Neural cell (in vitro differentiated cells): ENCODE measurements around the gene WFDC10A. TPM values are rescaled to one million over a fixed set of nuclear protein-coding genes. Genes with fewer than 3 reads are reported as not detected.
"Not testable (repeated sequence)": the region's sequence is repeated elsewhere in the genome, so short reads cannot be mapped to it uniquely, and the experiment has no call there.

Experiments used
- H2AFZ ChIP-seq: fragments of 200-600, 300-800 bp; sonication (generic), shearing (Covaris generic); 2 replicates; pipeline ENCODE4 v1.6.0; 2014; ENCODE audit warnings: low read depth, mild to moderate bottlenecking, antibody characterized with exemption, low read length, moderate library complexity
- H3F3A ChIP-seq: fragments of 200-600 bp; shearing (Covaris generic); 2 replicates; pipeline ENCODE4 v1.6.1; 2016; ENCODE audit warnings: mild to moderate bottlenecking, moderate library complexity, mixed read lengths, antibody characterized with exemption, low read length; ENCODE audit not compliant: insufficient read depth, poor library complexity, severe bottlenecking
- H3K27ac ChIP-seq: fragments of 200-600, 300-800 bp; sonication (generic), shearing (Covaris generic); 2 replicates; pipeline ENCODE4 v1.5.1; 2014; ENCODE audit warnings: mild to moderate bottlenecking, low read length, moderate library complexity
- H3K27me3 ChIP-seq: fragments of 300-800, 200-600 bp; sonication (generic), shearing (Covaris generic); 2 replicates; pipeline ENCODE4 v1.6.0; 2014; ENCODE audit warnings: mild to moderate bottlenecking, low read depth, low read length, moderate library complexity; ENCODE audit not compliant: insufficient read depth
- H3K36me3 ChIP-seq: fragments of 300-800, 200-600 bp; sonication (generic), shearing (Covaris generic); 2 replicates; pipeline ENCODE4 v1.5.1; 2014; ENCODE audit warnings: mild to moderate bottlenecking, antibody characterized with exemption, low read length, moderate library complexity; ENCODE audit not compliant: insufficient read depth
- H3K4me2 ChIP-seq: fragments of 300-800, 200-600 bp; sonication (generic), shearing (Covaris generic); 2 replicates; pipeline ENCODE4 v1.6.0; 2014; ENCODE audit warnings: mild to moderate bottlenecking, low read length
- H3K4me3 ChIP-seq: fragments of 300-800, 200-600 bp; sonication (generic), shearing (Covaris generic); 2 replicates; pipeline ENCODE4 v1.5.1; 2014; ENCODE audit warnings: mild to moderate bottlenecking, low read length, moderate library complexity
- H3K79me2 ChIP-seq: fragments of 200-600 bp; shearing (Covaris generic); replicated peaks from 2 replicates; pipeline ENCODE4 v1.6.0; 2014; ENCODE audit warnings: mild to moderate bottlenecking, low read length, moderate library complexity; ENCODE audit not compliant: insufficient read depth
- H3K9ac ChIP-seq: fragments of 300-800, 200-600 bp; sonication (generic), shearing (Covaris generic); 2 replicates; pipeline ENCODE4 v1.6.1; 2016; ENCODE audit warnings: mild to moderate bottlenecking, low read length, mixed read lengths
- H3K9me2 ChIP-seq: fragments of 200-600 bp; shearing (Covaris generic); 2 replicates; pipeline ENCODE4 v1.6.1; 2016; ENCODE audit warnings: mild to moderate bottlenecking, low read length, mixed read lengths; ENCODE audit not compliant: insufficient read depth
- H3K9me3 ChIP-seq: fragments of 200-600, 300-800 bp; sonication (generic), shearing (Covaris generic); 2 replicates; pipeline ENCODE4 v1.6.1; 2016; ENCODE audit warnings: mild to moderate bottlenecking, mixed run types, low read length, moderate library complexity, mixed read lengths
- H4K20me1 ChIP-seq: fragments of 200-600 bp; shearing (Covaris generic); 2 replicates; pipeline ENCODE4 v1.6.1; 2016; ENCODE audit warnings: mild to moderate bottlenecking, mixed run types; ENCODE audit not compliant: insufficient read depth
- EP300 ChIP-seq: fragments of 450-650 bp; conservative IDR thresholded peaks from 2 replicates; pipeline ENCODE4 v1.6.1; 2014; ENCODE audit warnings: antibody characterized with exemption, mild to moderate bottlenecking, moderate library complexity; ENCODE audit not compliant: poor library complexity, severe bottlenecking
- EZH2 ChIP-seq: fragments of 200-600, 300-800 bp; shearing (Covaris generic), sonication (generic); IDR thresholded peaks from 2 replicates; pipeline ENCODE4 v1.6.1; 2014; ENCODE audit warnings: antibody characterized with exemption, low read length, borderline replicate concordance, mild to moderate bottlenecking; ENCODE audit not compliant: insufficient read depth, poor library complexity, severe bottlenecking
- MXI1 ChIP-seq: fragments of 450-650 bp; conservative IDR thresholded peaks from 2 replicates; pipeline ENCODE4 v1.6.1; 2014; ENCODE audit warnings: antibody characterized with exemption, mild to moderate bottlenecking; ENCODE audit not compliant: poor library complexity, severe bottlenecking
- POLR2AphosphoS5 ChIP-seq: IDR thresholded peaks from 2 replicates; pipeline ENCODE4 v1.6.1; 2012
- RAD21 ChIP-seq: fragments of 450-650 bp; conservative IDR thresholded peaks from 2 replicates; pipeline ENCODE4 v1.6.1; 2014; ENCODE audit warnings: antibody characterized with exemption, mild to moderate bottlenecking, moderate library complexity
- SMC3 ChIP-seq: fragments of 450-650 bp; conservative IDR thresholded peaks from 2 replicates; pipeline ENCODE4 v1.6.1; 2014; ENCODE audit warnings: antibody characterized with exemption, mild to moderate bottlenecking, moderate library complexity; ENCODE audit not compliant: poor library complexity
- TAF1 ChIP-seq: IDR thresholded peaks from 2 replicates; pipeline ENCODE4 v1.6.1; 2012; ENCODE audit warnings: low read depth
- polyA plus RNA-seq: library from polyadenylated mRNA; depleted of rRNA; stranded (reverse); fragments of >200 nt; gene quantifications from 2 replicates; pipeline ENCODE4 v1.2.3, GENCODE V29; 2014
- TF ChIP-seq, protein P1 (sequence below): IDR thresholded peaks from 2 replicates; pipeline ENCODE4 v1.6.1; 2012; ENCODE audit warnings: borderline replicate concordance
- TF ChIP-seq, protein P2 (sequence below): fragments of 450-650 bp; IDR thresholded peaks from 2 replicates; pipeline ENCODE4 v1.5.1; 2014; ENCODE audit warnings: antibody characterized with exemption, mild to moderate bottlenecking, moderate library complexity; ENCODE audit not compliant: poor library complexity, severe bottlenecking

WFDC10A gene
- polyA plus RNA-seq, 1 donor from 2014 or later: not detected

DNA sequence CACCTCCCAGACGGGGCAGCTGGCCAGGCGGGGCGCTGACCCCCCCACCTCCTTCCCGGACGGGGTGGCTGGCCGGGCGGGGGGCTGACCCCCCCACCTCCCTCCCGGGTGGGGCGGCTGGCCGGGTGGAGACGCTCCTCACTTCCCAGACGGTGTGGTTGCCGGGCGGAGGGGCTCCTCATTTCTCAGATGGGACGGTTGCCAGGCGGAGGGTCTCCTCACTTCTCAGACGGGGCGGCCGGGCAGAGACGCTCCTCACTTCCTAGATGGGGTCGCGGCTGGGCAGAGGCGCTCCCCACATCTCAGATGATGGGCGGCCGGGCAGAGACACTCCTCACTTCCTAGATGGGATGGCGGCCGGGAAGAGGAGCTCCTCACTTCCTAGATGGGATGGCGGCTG lies 16.3 kb downstream of the WFDC10A start:
- not testable (repeated sequence) for H3K4me2 ChIP-seq, H3K9me3 ChIP-seq, H3K27ac ChIP-seq, H3K79me2 ChIP-seq, H3F3A ChIP-seq, H3K9ac ChIP-seq, H3K27me3 ChIP-seq, H2AFZ ChIP-seq, H3K9me2 ChIP-seq, H4K20me1 ChIP-seq, H3K36me3 ChIP-seq, H3K4me3 ChIP-seq

DNA sequence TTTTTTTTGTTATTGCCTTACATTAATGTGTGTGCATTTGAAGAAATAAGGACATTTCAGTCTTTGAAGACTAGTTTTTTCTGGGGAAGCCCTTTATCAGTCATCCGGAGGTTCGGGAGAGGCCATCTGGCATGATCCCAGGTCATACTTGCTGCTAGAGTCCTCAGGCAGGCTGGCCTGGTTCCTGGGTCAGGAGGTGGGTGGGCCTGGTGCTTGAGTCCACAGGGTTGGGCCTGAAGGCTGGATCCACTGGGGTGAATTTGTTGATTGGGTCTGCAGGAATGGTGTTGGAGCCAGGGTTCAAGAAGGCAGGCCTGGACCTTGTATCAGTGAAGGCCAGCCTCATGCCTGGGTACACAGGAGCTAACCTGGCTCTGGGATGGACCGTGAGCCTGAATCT lies 17.3 kb downstream of the WFDC10A start:
- Histone ChIP-seq H3F3A (no peaks in the 10 kb centered on the region), H3K36me3 (no peaks in the 10 kb centered on the region), H3K79me2 (no peaks in the 10 kb centered on the region), H3K9ac (no peak overlapping the region), H3K9me3 (no peaks in the 10 kb centered on the region), H3K4me3 (no peak overlapping the region), H2AFZ (no peak overlapping the region), H3K4me2 (no peak overlapping the region), H3K27ac (no peak overlapping the region), H3K9me2 (no peaks in the 10 kb centered on the region), H4K20me1 (no peaks in the 10 kb centered on the region), H3K27me3 (no peaks in the 10 kb centered on the region)
- TF ChIP-seq MXI1 (no peak), SMC3 (no peak), EP300 (no peak), EZH2 (no peak), POLR2AphosphoS5 (no peak), RAD21 (no peak), TAF1 (no peak)
- TF ChIP-seq, protein P1, sequence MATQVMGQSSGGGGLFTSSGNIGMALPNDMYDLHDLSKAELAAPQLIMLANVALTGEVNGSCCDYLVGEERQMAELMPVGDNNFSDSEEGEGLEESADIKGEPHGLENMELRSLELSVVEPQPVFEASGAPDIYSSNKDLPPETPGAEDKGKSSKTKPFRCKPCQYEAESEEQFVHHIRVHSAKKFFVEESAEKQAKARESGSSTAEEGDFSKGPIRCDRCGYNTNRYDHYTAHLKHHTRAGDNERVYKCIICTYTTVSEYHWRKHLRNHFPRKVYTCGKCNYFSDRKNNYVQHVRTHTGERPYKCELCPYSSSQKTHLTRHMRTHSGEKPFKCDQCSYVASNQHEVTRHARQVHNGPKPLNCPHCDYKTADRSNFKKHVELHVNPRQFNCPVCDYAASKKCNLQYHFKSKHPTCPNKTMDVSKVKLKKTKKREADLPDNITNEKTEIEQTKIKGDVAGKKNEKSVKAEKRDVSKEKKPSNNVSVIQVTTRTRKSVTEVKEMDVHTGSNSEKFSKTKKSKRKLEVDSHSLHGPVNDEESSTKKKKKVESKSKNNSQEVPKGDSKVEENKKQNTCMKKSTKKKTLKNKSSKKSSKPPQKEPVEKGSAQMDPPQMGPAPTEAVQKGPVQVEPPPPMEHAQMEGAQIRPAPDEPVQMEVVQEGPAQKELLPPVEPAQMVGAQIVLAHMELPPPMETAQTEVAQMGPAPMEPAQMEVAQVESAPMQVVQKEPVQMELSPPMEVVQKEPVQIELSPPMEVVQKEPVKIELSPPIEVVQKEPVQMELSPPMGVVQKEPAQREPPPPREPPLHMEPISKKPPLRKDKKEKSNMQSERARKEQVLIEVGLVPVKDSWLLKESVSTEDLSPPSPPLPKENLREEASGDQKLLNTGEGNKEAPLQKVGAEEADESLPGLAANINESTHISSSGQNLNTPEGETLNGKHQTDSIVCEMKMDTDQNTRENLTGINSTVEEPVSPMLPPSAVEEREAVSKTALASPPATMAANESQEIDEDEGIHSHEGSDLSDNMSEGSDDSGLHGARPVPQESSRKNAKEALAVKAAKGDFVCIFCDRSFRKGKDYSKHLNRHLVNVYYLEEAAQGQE: no peak
- TF ChIP-seq, protein P2, sequence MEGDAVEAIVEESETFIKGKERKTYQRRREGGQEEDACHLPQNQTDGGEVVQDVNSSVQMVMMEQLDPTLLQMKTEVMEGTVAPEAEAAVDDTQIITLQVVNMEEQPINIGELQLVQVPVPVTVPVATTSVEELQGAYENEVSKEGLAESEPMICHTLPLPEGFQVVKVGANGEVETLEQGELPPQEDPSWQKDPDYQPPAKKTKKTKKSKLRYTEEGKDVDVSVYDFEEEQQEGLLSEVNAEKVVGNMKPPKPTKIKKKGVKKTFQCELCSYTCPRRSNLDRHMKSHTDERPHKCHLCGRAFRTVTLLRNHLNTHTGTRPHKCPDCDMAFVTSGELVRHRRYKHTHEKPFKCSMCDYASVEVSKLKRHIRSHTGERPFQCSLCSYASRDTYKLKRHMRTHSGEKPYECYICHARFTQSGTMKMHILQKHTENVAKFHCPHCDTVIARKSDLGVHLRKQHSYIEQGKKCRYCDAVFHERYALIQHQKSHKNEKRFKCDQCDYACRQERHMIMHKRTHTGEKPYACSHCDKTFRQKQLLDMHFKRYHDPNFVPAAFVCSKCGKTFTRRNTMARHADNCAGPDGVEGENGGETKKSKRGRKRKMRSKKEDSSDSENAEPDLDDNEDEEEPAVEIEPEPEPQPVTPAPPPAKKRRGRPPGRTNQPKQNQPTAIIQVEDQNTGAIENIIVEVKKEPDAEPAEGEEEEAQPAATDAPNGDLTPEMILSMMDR: no peak

DNA sequence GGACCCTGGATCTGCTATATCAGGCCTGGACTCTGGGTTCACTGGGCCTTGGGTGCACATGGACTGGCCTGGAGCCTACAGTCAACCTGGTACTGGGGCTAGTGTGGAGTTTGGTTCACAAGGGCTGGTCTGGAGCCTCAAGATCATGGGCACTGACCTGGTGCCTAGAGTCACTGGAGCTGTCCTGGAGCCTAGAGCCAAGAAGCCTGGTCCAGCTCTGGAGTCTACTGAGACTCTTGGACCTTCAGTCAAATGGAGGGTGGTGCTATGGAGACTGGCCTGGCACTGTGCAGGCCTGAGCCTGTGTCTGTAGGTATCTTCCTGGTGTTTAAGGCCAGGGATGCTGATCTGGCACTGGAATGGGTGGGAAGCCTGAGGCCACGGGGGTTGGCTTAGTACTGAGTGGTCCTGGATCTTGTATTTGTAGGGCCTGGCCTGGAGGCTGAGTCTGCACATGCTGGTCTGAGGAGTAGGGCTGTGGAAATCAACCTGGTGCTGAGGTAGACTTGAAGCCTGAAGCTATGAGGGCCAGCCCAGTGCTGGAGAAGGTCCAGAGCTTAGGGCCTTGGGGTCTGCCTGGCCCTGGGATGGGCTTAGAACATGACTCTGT lies 18.0 kb downstream of the WFDC10A start:
- TF ChIP-seq EZH2 (no peak), SMC3 (no peak), EP300 (no peak), TAF1 (no peak), POLR2AphosphoS5 (no peak), RAD21 (no peak), MXI1 (no peak)
- TF ChIP-seq, protein P2: no peak
- TF ChIP-seq, protein P1: no peak
- no peaks in the 10 kb centered on the region for H3K36me3 ChIP-seq
- H3F3A ChIP-seq: no peaks in the 10 kb centered on the region
- no peak overlapping the region for H3K9ac ChIP-seq
- no peak overlapping the region for H3K27ac ChIP-seq
- H3K4me2 ChIP-seq: no peak overlapping the region
- no peaks in the 10 kb centered on the region for H3K27me3 ChIP-seq
- H3K9me3 ChIP-seq: no peaks in the 10 kb centered on the region
- no peak overlapping the region for H3K4me3 ChIP-seq
- no peak overlapping the region for H2AFZ ChIP-seq
- no peaks in the 10 kb centered on the region for H3K9me2 ChIP-seq
- H3K79me2 ChIP-seq: no peaks in the 10 kb centered on the region
- H4K20me1 ChIP-seq: no peaks in the 10 kb centered on the region
